NCI-H748 (cell line): ENCODE data around the gene JPH2.

Experiments used
- DNase-seq: peaks from one replicate; lab custom pipeline; 2025; ENCODE audit not compliant: unreplicated experiment; lab: John Stamatoyannopoulos, UW

JPH2 gene

DNA sequence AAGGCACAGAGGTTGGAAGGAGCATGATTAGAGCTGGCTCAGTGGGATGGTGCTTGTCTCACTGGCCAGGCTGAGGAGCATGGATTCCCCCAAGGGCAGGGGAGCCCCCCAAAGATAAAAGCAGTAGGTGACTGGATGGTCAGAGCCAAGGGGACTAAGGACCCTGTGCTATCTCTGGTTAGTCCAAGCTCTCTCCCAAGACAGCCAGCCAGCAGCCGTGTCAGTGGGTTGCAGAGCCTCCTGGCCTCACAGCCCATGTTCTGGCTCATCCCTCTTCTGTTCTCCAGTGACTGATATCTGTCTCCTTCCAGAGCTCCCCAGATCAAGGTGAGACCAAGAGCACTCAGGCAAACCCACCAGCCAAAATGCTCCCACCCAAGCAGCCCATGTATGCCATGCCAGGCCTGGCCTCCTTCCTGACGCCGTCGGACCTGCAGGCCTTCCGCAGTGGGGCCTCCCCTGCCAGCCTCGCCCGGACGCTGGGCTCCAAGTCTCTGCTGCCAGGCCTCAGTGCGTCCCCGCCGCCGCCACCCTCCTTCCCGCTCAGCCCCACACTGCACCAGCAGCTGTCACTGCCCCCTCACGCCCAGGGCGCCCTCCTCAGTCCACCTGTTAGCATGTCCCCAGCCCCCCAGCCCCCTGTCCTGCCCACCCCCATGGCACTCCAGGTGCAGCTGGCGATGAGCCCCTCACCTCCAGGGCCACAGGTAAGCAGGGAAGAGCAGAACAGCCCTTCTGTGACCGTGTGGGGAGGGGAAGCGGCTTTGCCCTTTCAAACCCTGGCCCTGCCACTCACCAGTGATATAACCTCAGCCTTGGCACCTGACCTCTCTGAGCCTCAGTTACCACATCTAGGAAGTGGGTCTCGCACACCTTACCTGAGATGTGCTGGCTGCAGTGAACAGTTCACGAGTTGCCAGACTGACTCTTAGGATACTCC, 121.3 kb downstream of the JPH2 start:
- no peak for DNase-seq

DNA sequence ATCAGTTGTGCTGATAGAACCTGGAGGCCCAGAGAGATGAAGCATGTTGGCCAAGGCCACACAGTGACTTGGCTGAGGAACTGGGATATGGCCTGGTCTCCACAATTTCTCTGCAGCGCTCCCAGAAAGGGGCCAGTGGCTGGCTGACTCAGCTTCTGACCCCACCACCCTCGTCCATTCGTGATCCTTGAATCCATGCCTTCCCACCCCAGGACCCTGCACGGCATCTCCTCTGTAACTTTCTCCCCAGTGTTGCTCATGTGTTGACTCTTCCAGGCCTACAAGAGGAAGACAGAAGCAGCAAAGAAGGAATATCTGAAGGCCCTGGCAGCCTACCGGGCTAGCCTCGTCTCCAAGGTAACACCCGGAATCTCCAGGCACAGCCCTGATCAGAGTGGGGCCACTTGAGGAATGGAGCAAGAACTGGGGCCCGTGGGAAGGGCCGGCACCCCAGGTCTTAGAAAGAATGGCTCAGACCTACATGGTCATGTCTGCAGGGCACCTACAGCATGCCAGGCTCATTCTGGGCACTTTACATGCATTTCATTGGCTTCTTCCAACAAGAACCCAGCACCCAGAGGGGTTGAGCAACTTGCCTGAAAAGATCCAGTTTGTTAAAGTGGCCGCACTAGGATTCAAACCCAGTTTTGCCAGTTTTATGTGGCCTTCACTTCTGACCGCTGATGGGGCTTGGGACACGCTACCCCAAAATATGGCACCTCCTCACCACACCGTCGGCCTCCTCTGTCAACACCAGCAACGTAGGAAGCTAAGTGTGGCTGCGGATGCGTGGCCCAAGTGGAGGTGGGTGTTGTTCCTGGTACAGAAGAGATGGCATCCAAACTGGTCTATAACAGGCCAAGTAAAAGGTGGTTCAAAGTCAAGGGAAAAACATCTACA, 122.2 kb downstream of the JPH2 start:
- no peak for DNase-seq
